ENCODE measurements around the gene BEND3.

Gene BEND3

DNA sequence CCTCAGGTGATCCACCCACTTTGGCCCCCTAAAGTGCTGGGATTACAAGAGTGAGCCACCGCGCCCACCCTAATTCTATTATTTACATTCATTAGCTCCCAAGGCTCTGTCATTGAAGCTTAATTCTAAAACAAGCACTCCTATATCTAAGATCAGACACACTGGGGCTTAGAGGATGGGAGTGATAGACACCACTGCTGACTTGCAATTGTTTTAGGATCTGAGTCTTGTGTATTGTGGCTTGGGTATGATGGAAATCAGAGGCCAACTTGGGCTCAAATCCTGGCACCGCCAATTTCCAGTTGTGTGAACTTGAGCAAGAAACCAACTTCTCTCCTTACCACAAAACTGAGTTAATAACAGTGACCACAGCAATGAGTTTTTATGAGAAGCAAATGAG lies 52.6 kb downstream of the BEND3 start:
- Histone ChIP-seq H3K9ac (ENCODE audit: low read depth, low read length, poor library complexity, severe bottlenecking) (no peak overlapping the region), H2AFZ (ENCODE audit: low read length) (no peak overlapping the region), H3K4me2 (ENCODE audit: low read depth, low read length, poor library complexity, severe bottlenecking) (no peak overlapping the region), H3K9me3 (ENCODE audit: insufficient read depth, low read depth, low read length) (no peaks in the 10 kb centered on the region), H3F3A (ENCODE audit: low read depth) (no peaks in the 10 kb centered on the region), H3K36me3 (ENCODE audit: insufficient read depth, low read length) (peaks cover 15% of the 10 kb centered on the region; the same call in 1 of the 2 replicates), H4K20me1 (ENCODE audit: insufficient read depth, low read length, poor library complexity, severe bottlenecking) (no peaks in the 10 kb centered on the region), H3K27me3 (ENCODE audit: insufficient read depth, low read length, poor library complexity, severe bottlenecking) (peaks cover 9% of the 10 kb centered on the region), H3K79me2 (ENCODE audit: insufficient read depth, low read length) (no peaks in the 10 kb centered on the region), H3K9me2 (replicated peaks; ENCODE audit: low read depth, low read length) (no peaks in the 10 kb centered on the region), H3K4me1 (ENCODE audit: insufficient read depth, low read length, poor library complexity, severe bottlenecking) (peaks cover 32% of the 10 kb centered on the region), H3K4me3 (ENCODE audit: low read length, poor library complexity, severe bottlenecking) (no peak overlapping the region)
- TF ChIP-seq EZH2phosphoT487 (IDR thresholded peaks at IDR 0.05; ENCODE audit: borderline replicate concordance) (no peak), CTCF (conservative IDR thresholded peaks at IDR 0.05; ENCODE audit: low read length) (no peak)

GRCh38 chr6:107061125-107062020 lies 53.9 kb downstream of the BEND3 start:
- H3K4me1 ChIP-seq (ENCODE audit: insufficient read depth, low read length, poor library complexity, severe bottlenecking), result peaks cover 32% of the 10 kb centered on the region
- no peak overlapping the region for H2AFZ ChIP-seq (ENCODE audit: low read length)
- H3K4me2 ChIP-seq (ENCODE audit: low read depth, low read length, poor library complexity, severe bottlenecking), result peak overlapping the region; percentile 86
- TF ChIP-seq EZH2phosphoT487 (IDR thresholded peaks at IDR 0.05; ENCODE audit: borderline replicate concordance) (no peak), CTCF (conservative IDR thresholded peaks at IDR 0.05; ENCODE audit: low read length) (no peak)
- no peaks in the 10 kb centered on the region for H3K79me2 ChIP-seq (ENCODE audit: insufficient read depth, low read length)
- peaks cover 9% of the 10 kb centered on the region for H3K27me3 ChIP-seq (ENCODE audit: insufficient read depth, low read length, poor library complexity, severe bottlenecking)
- H4K20me1 ChIP-seq (ENCODE audit: insufficient read depth, low read length, poor library complexity, severe bottlenecking), result no peaks in the 10 kb centered on the region
- no peaks in the 10 kb centered on the region for H3F3A ChIP-seq (ENCODE audit: low read depth)
- peaks cover 4% of the 10 kb centered on the region; the same call in 1 of the 2 replicates for H3K36me3 ChIP-seq (ENCODE audit: insufficient read depth, low read length)
- peak overlapping the region; percentile 19 for H3K9ac ChIP-seq (ENCODE audit: low read depth, low read length, poor library complexity, severe bottlenecking)
- H3K4me3 ChIP-seq (ENCODE audit: low read length, poor library complexity, severe bottlenecking), result peak overlapping the region; percentile 60
- H3K9me3 ChIP-seq (ENCODE audit: insufficient read depth, low read depth, low read length), result no peaks in the 10 kb centered on the region
- H3K9me2 ChIP-seq (replicated peaks; ENCODE audit: low read depth, low read length), result no peaks in the 10 kb centered on the region

GRCh38 chr6:107060704-107061103 lies 54.6 kb downstream of the BEND3 start:
- peaks cover 28% of the 10 kb centered on the region for H3K4me1 ChIP-seq (ENCODE audit: insufficient read depth, low read length, poor library complexity, severe bottlenecking)
- H3F3A ChIP-seq (ENCODE audit: low read depth), result no peaks in the 10 kb centered on the region
- H3K4me2 ChIP-seq (ENCODE audit: low read depth, low read length, poor library complexity, severe bottlenecking), result peak overlapping the region; percentile 86
- no peak overlapping the region for H2AFZ ChIP-seq (ENCODE audit: low read length)
- H3K9ac ChIP-seq (ENCODE audit: low read depth, low read length, poor library complexity, severe bottlenecking), result no peak overlapping the region
- H3K79me2 ChIP-seq (ENCODE audit: insufficient read depth, low read length), result no peaks in the 10 kb centered on the region
- H3K36me3 ChIP-seq (ENCODE audit: insufficient read depth, low read length), result peaks cover 2% of the 10 kb centered on the region; the same call in 1 of the 2 replicates
- TF ChIP-seq CTCF (conservative IDR thresholded peaks at IDR 0.05; ENCODE audit: low read length), result no peak
- no peak for TF ChIP-seq EZH2phosphoT487 (IDR thresholded peaks at IDR 0.05; ENCODE audit: borderline replicate concordance)
- peaks cover 9% of the 10 kb centered on the region for H3K27me3 ChIP-seq (ENCODE audit: insufficient read depth, low read length, poor library complexity, severe bottlenecking)
- H3K9me3 ChIP-seq (ENCODE audit: insufficient read depth, low read depth, low read length), result no peaks in the 10 kb centered on the region
- H3K4me3 ChIP-seq (ENCODE audit: low read length, poor library complexity, severe bottlenecking), result no peak overlapping the region
- no peaks in the 10 kb centered on the region for H4K20me1 ChIP-seq (ENCODE audit: insufficient read depth, low read length, poor library complexity, severe bottlenecking)
- no peaks in the 10 kb centered on the region for H3K9me2 ChIP-seq (replicated peaks; ENCODE audit: low read depth, low read length)

Measured in Loucy (cell line).